ENCODE results near the gene ZFYVE9. TPM values are rescaled to one million over a fixed set of nuclear protein-coding genes. Genes with fewer than 3 reads are reported as not detected.

Gene ZFYVE9
- total and polyA plus RNA-seq, 9 of the 15 experiments (the other 6 are each of a cell fraction or from before 2014, with no cell fraction given), result 0.52 to 14.4 (median 8.9) TPM

- 0 out of 4 replicates have a peak, but pooled peaks of 1 of the 2 experiments have one; percentile 35 for TF ChIP-seq FOXA3 (CRISPR knock-in tag; conservative IDR thresholded peaks at IDR 0.05 in 1 of 2, IDR thresholded peaks at IDR 0.05 in 1 of 2)
- TF ChIP-seq XRCC5 (IDR thresholded peaks at IDR 0.05; ENCODE audit: low read depth, low read length), result no peak
- peak; percentile 50; the same call in 1 of the 2 replicates for TF ChIP-seq FOXP4 (CRISPR knock-in tag; IDR thresholded peaks at IDR 0.05; ENCODE audit: borderline replicate concordance)
- peak in 1 of 2 experiments; percentile 48; a peak in 2 of 4 replicates for TF ChIP-seq NONO (IDR thresholded peaks at IDR 0.05; ENCODE audit: low read depth in 2 of 2, low read length in 1 of 2)
- TF ChIP-seq AFF4 (CRISPR knock-in tag; IDR thresholded peaks at IDR 0.05), result no peak; the same call in 1 of the 2 replicates
- TF ChIP-seq DPF2 (IDR thresholded peaks at IDR 0.05), result peak; percentile 11; the same call in 1 of the 2 replicates
- no peak for TF ChIP-seq SMARCA4 (IDR thresholded peaks at IDR 0.05)
- TF ChIP-seq CEBPG (CRISPR knock-in tag; IDR thresholded peaks at IDR 0.05), result no peak
- peak; percentile 11 to 48; a peak in 2 of 4 replicates for TF ChIP-seq CEBPG (tag; conservative IDR thresholded peaks at IDR 0.05 in 1 of 2, IDR thresholded peaks at IDR 0.05 in 1 of 2)
- TF ChIP-seq SREBF1 (IDR thresholded peaks at IDR 0.05; ENCODE audit: borderline replicate concordance, low read depth, low read length), result no peak
- TF ChIP-seq RB1 (IDR thresholded peaks at IDR 0.05; ENCODE audit: low read depth), result 0 out of 2 replicates have a peak, but pooled peaks have one; percentile 5
- TF ChIP-seq MAX (CRISPR knock-in tag; IDR thresholded peaks at IDR 0.05), result peak; percentile 12
- TF ChIP-seq ZNF165 (CRISPR knock-in tag; IDR thresholded peaks at IDR 0.05; ENCODE audit: borderline replicate concordance), result no peak
- no peak for TF ChIP-seq RHOXF2B (CRISPR knock-in tag; conservative IDR thresholded peaks at IDR 0.05)
- TF ChIP-seq MED1 (CRISPR knock-in tag; IDR thresholded peaks at IDR 0.05; ENCODE audit: borderline replicate concordance), result no peak
- peak; percentile 81; the same call in 1 of the 2 replicates for TF ChIP-seq GATAD2B (IDR thresholded peaks at IDR 0.05; ENCODE audit: borderline replicate concordance)
- no peak for TF ChIP-seq GTF2A2 (tag; IDR thresholded peaks at IDR 0.05)
- peak; percentile 62 for TF ChIP-seq KDM5B (IDR thresholded peaks at IDR 0.05; ENCODE audit: insufficient replicate concordance, low read depth, low read length)
- peak; percentile 28; the same call in 1 of the 2 replicates for TF ChIP-seq GTF2E2 (tag; IDR thresholded peaks at IDR 0.05)
- TF ChIP-seq NR4A1 (CRISPR knock-in tag; IDR thresholded peaks at IDR 0.05), result no peak
- TF ChIP-seq NR4A1 (tag; IDR thresholded peaks at IDR 0.05), result peak; percentile 51; the same call in 1 of the 2 replicates
- TF ChIP-seq TARDBP (IDR thresholded peaks at IDR 0.05), result 0 out of 2 replicates have a peak, but pooled peaks have one; percentile 57
Observed at GRCh38 chr1:52142220-52143183, 613 bp downstream of the ZFYVE9 start (continued).

Data from K562 (cell line).